HL-60/S4 treated with phorbol 12-myristate 13-acetate at 8.2 ng/mL for 4 days and 3 days (cell line): Measurements from ENCODE around the gene ZNF792.
"Not testable (repeated sequence)": the region's sequence is repeated elsewhere in the genome, so short reads cannot be mapped to it uniquely, and the experiment has no call there.

Experiments used
- in situ Hi-C: fragments of 300-500 bp; cut with MboI; formaldehyde crosslinking; loops from 2 replicates; pipeline ENCODE4 v1.15.0; 2022; ENCODE audit warnings: low sequenced_read_pairs

ZNF792 gene

GRCh38 chr19:34998777-34999497, 34.9 kb upstream of the ZNF792 start:
- in situ Hi-C loops: no loop called here

GRCh38 chr19:34998224-34998623, 34.2 kb upstream of the ZNF792 start:
- in situ Hi-C loops: not testable (repeated sequence)

- in situ Hi-C loops: no loop called here
These were observed 33.1 kb upstream of the ZNF792 start for GRCh38 chr19:34997071-34997617.

GRCh38 chr19:34995551-34995950, 31.5 kb upstream of the ZNF792 start:
- in situ Hi-C loops: no loop called here

- in situ Hi-C loops: no loop called here
These were observed 30.9 kb upstream of the ZNF792 start for GRCh38 chr19:34994643-34995541.

- in situ Hi-C loops: no loop called here
These were observed 30.2 kb upstream of the ZNF792 start for GRCh38 chr19:34994286-34994642.

GRCh38 chr19:34992582-34992981, 28.6 kb upstream of the ZNF792 start:
- in situ Hi-C loops: not testable (repeated sequence)

- in situ Hi-C loops: no loop called here
These were observed 27.7 kb upstream of the ZNF792 start for GRCh38 chr19:34991542-34992333.

GRCh38 chr19:34990578-34991192, 26.7 kb upstream of the ZNF792 start:
- in situ Hi-C loops: no loop called here

GRCh38 chr19:34989298-34989697, 25.3 kb upstream of the ZNF792 start:
- in situ Hi-C loops: no loop called here

GRCh38 chr19:34988119-34988518, 24.1 kb upstream of the ZNF792 start:
- in situ Hi-C loops: no loop called here

GRCh38 chr19:34985249-34986022, 21.4 kb upstream of the ZNF792 start:
- in situ Hi-C loops: no loop called here

- in situ Hi-C loops: no loop called here
These were observed 20.3 kb upstream of the ZNF792 start for GRCh38 chr19:34984287-34984686.

- in situ Hi-C loops: no loop called here
These were observed 19.8 kb upstream of the ZNF792 start for GRCh38 chr19:34983786-34984185.

GRCh38 chr19:34982275-34982674, 18.2 kb upstream of the ZNF792 start:
- in situ Hi-C loops: no loop called here

- in situ Hi-C loops: no loop called here
These were observed 16.0 kb upstream of the ZNF792 start for GRCh38 chr19:34979819-34980640.

- in situ Hi-C loops: no loop called here
These were observed 12.6 kb upstream of the ZNF792 start for GRCh38 chr19:34976611-34977010.

- in situ Hi-C loops: no loop called here
These were observed 11.0 kb upstream of the ZNF792 start for GRCh38 chr19:34975056-34975455.

GRCh38 chr19:34974646-34975045, 10.6 kb upstream of the ZNF792 start:
- in situ Hi-C loops: no loop called here
